Measurements from ENCODE around the gene LRRTM3. TPM values are rescaled to one million over a fixed set of nuclear protein-coding genes. Genes with fewer than 3 reads are reported as not detected.

The LRRTM3 gene
- total RNA-seq, 1 experiment from 2014 or later: 0.96 TPM

GRCh38 chr10:67087135-67087425 is 161.2 kb downstream of the LRRTM3 start:
- Histone ChIP-seq H2AK5ac (ENCODE audit: insufficient read length, low read length) (no peak overlapping the region), H3K27me3 (ENCODE audit: insufficient read depth, low read length) (no peaks in the 10 kb centered on the region), H4K91ac (ENCODE audit: insufficient read length, low read depth, low read length) (no peak overlapping the region), H3K4me2 (ENCODE audit: insufficient read depth, insufficient read length, low read length) (no peak overlapping the region), H3K79me2 (ENCODE audit: insufficient read depth, low read length) (no peaks in the 10 kb centered on the region), H3K23me2 (ENCODE audit: insufficient read length, low read depth, low read length, poor library complexity, severe bottlenecking) (no peaks in the 10 kb centered on the region), H2AFZ (ENCODE audit: low read length) (no peak overlapping the region), H3K56ac (ENCODE audit: insufficient read length, low read depth, low read length) (no peak overlapping the region), H2BK15ac (ENCODE audit: low read depth, low read length) (no peak overlapping the region), H3K79me1 (ENCODE audit: insufficient read depth, low read depth, low read length, poor library complexity, severe bottlenecking) (no peaks in the 10 kb centered on the region), H3K9ac (ENCODE audit: extremely low read depth, insufficient read length, low read length) (no peak overlapping the region), H3K23ac (ENCODE audit: insufficient read length, low read depth, low read length) (no peak overlapping the region), H3K4me1 (ENCODE audit: insufficient read depth, low read length) (no peaks in the 10 kb centered on the region), H3K14ac (ENCODE audit: insufficient read depth, low read length) (no peak overlapping the region), H3T11ph (ENCODE audit: low read length) (no peak overlapping the region), H2BK20ac (ENCODE audit: low read depth, low read length, poor library complexity, severe bottlenecking) (no peak overlapping the region), H4K20me1 (ENCODE audit: control insufficient read depth, insufficient read depth, insufficient read length) (no peaks in the 10 kb centered on the region), H3K9me3 (ENCODE audit: control insufficient read depth, low read depth, low read length) (no peaks in the 10 kb centered on the region), H2BK5ac (ENCODE audit: insufficient read length, low read length) (no peak overlapping the region), H3K27ac (ENCODE audit: insufficient read length, low read depth, low read length) (no peak overlapping the region), H3K18ac (ENCODE audit: insufficient read length, low read depth, low read length) (no peak overlapping the region), H4K8ac (replicated peaks; ENCODE audit: insufficient read length, low read depth, low read length) (no peak overlapping the region), H2BK120ac (ENCODE audit: low read depth, low read length, poor library complexity, severe bottlenecking) (no peak overlapping the region), H4K5ac (ENCODE audit: insufficient read length, low read depth, low read length) (no peak overlapping the region), H2BK12ac (ENCODE audit: insufficient read length, low read depth, low read length) (no peak overlapping the region), H3K4ac (ENCODE audit: low read depth, low read length) (no peak overlapping the region)
- no peak overlapping the region for H3K27ac Mint-ChIP-seq
- H3K36me3 Mint-ChIP-seq (ENCODE audit: insufficient read depth in 1 of 3, low read depth in 3 of 3): no peaks in the 10 kb centered on the region
- no peaks in the 10 kb centered on the region for H3K4me1 Mint-ChIP-seq
- H3K9me3 Mint-ChIP-seq: no peaks in the 10 kb centered on the region
- TF ChIP-seq CTCF (conservative IDR thresholded peaks at IDR 0.05): no peak
- no peaks in the 10 kb centered on the region for H3K27me3 Mint-ChIP-seq (ENCODE audit: low read depth)
- DNase-seq: no peak
- no peak overlapping the region for H3K4me3 Mint-ChIP-seq
